GM20000 (cell line): ENCODE results near the gene MATN4.

Source experiments
- DNase-seq: peaks from one replicate; pipeline ENCODE4 v3.0.0; 2012; ENCODE audit warnings: low spot score
- CTCF ChIP-seq: IDR thresholded peaks from 2 replicates; pipeline ENCODE4 v1.5.1; 2012; ENCODE audit warnings: mild to moderate bottlenecking, control low read depth; ENCODE audit errors: extremely low read depth, missing control alignments

The MATN4 gene

DNA sequence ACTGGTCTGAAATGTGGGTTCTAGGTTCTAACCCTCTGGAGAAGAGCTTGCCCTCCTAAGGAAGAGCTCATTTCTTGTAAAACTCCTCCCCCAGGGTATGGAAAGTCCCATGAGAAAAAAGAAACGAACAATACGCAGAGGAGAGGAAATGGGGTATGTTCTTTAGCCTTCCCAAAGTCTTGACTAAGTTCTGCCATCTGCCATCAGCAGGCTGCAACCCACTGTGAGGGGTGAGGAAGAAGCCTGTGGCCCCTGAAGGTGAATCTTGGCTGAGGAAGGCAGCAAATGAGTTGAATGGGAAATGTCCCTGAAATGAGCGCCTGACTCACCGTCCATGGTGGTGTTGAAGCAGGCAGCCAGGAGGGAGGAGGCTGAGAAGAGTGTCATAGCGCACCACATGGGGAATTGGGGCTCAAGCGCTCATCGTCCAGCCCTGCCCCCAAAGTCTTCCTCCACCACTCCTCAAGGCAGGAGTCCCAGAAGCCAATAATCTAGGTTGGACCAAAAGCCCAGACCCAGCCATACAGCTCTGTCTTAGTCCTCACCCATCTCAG lies 10.4 kb upstream of the MATN4 start:
- TF ChIP-seq CTCF: no peak
- DNase-seq: no peak

- DNase-seq: no peak
- no peak for TF ChIP-seq CTCF
Observed at GRCh38 chr20:45317826-45318225, 9.7 kb upstream of the MATN4 start.

GRCh38 chr20:45316150-45317080 lies 8.3 kb upstream of the MATN4 start:
- TF ChIP-seq CTCF: no peak
- no peak for DNase-seq

DNA sequence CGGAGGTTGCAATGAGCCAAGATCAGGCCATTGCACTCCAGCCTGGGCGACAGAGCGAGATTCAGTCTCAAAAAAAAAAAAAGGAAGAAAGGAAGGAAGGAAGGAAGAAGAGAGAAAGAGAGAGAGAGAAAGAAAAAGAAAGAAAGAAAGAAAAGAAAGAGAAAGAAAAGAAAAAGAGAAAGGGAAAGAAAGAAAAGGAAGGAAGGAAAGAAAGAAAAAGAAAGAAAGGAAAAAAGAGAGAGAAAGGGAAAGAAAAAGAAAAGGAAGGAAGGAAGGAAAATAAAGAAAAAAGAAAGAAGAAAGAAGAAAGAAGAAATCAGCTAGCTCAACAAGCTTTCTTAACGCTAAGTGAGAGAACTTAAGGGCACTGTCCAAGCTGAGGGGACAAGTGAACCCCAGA lies 7.6 kb upstream of the MATN4 start:
- no peak for TF ChIP-seq CTCF
- DNase-seq: no peak

DNA sequence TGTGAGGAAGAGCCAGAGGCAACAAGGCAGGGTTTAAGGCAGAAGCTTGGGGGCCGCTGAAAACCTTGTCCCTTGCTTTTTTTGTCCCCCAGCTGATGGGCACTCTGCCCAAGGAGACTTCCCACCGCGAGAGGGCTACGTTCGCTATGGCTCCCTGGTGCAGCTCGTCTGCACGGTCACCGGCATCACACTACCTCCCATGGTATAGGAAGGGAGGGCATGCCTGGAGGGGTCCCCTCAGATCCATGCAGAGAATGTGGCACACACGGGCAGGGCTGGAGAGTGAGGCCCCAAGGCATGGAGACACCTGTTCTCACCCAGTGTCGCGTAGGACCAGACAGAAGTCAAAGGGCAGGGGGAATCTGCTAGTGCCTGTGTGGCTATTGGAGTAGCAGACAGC lies 5.8 kb upstream of the MATN4 start:
- DNase-seq: no peak
- no peak for TF ChIP-seq CTCF

GRCh38 chr20:45313065-45313695 lies 5.1 kb upstream of the MATN4 start:
- no peak for TF ChIP-seq CTCF
- DNase-seq: no peak

DNA sequence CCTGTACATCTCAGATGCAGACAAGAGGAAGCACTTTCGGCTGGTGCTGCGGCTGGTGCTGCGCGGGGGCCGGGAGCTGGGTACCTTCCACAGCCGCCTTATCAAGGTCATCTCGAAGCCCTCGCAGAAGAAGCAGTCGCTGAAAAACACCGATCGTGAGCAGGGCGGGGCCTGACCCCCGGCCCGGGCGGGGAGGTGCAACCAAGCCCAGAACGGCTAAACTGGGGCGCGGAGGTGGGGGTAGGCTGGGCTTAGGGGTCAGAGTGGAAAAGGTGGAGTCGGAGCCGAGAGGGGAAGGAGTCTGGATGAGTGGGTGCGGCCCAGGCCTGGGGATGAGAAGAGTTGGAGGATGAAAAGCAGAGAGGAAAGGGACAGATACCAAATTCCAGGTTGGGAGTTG lies 4.1 kb upstream of the MATN4 start:
- no peak for TF ChIP-seq CTCF
- DNase-seq: no peak
